H9 (cell line): ENCODE results near the gene TRIM24. TPM values are rescaled to one million over a fixed set of nuclear protein-coding genes. Genes with fewer than 3 reads are reported as not detected.

Experiments
- DNase-seq: peaks from one replicate; pipeline ENCODE4 v3.0.0-alpha.2; 2017
- H2AFZ ChIP-seq: one replicate; pipeline ENCODE4 v1.6.1; 2013; ENCODE audit warnings: mild to moderate bottlenecking, low read length, control low read depth, moderate library complexity
- H2AK5ac ChIP-seq: 2 replicates; pipeline ENCODE4 v1.6.1; 2013; ENCODE audit warnings: low read length, control low read depth, mixed read lengths; ENCODE audit not compliant: insufficient read length
- H2BK120ac ChIP-seq: one replicate; pipeline ENCODE4 v1.6.1; 2013; ENCODE audit warnings: low read depth, mild to moderate bottlenecking, low read length, control low read depth, inconsistent platforms; ENCODE audit not compliant: poor library complexity, severe bottlenecking
- H2BK12ac ChIP-seq: 2 replicates; pipeline ENCODE4 v1.6.1; 2013; ENCODE audit warnings: low read length, control low read depth, mixed read lengths, low read depth; ENCODE audit not compliant: insufficient read length
- H2BK15ac ChIP-seq: 2 replicates; pipeline ENCODE4 v1.6.1; 2013; ENCODE audit warnings: low read depth, low read length, control low read depth
- H2BK20ac ChIP-seq: one replicate; pipeline ENCODE4 v1.6.1; 2013; ENCODE audit warnings: low read depth, mild to moderate bottlenecking, low read length, control low read depth, inconsistent platforms; ENCODE audit not compliant: poor library complexity, severe bottlenecking
- H2BK5ac ChIP-seq: 2 replicates; pipeline ENCODE4 v1.6.1; 2013; ENCODE audit warnings: low read length, control low read depth, mixed read lengths; ENCODE audit not compliant: insufficient read length
- H3K14ac ChIP-seq: 2 replicates; pipeline ENCODE4 v1.6.1; 2013; ENCODE audit warnings: low read length, control low read depth; ENCODE audit not compliant: insufficient read depth
- H3K18ac ChIP-seq: 2 replicates; pipeline ENCODE4 v1.6.1; 2013; ENCODE audit warnings: low read depth, mild to moderate bottlenecking, mixed read lengths, low read length, control low read depth; ENCODE audit not compliant: insufficient read length
- H3K23ac ChIP-seq: 2 replicates; pipeline ENCODE4 v1.6.1; 2013; ENCODE audit warnings: low read length, control low read depth, mixed read lengths, low read depth; ENCODE audit not compliant: insufficient read length
- H3K23me2 ChIP-seq: 2 replicates; pipeline ENCODE4 v1.6.1; 2013; ENCODE audit warnings: low read depth, mild to moderate bottlenecking, mixed read lengths, low read length, control low read depth; ENCODE audit not compliant: insufficient read length, poor library complexity, severe bottlenecking
- H3K27ac ChIP-seq: 2 replicates; pipeline ENCODE4 v1.5.1; 2013; ENCODE audit warnings: low read length, control low read depth, mixed read lengths, low read depth; ENCODE audit not compliant: insufficient read length
- H3K27me3 ChIP-seq: 2 replicates; pipeline ENCODE4 v1.6.1; 2013; ENCODE audit warnings: low read length, control low read depth, inconsistent platforms; ENCODE audit not compliant: insufficient read depth
- H3K4ac ChIP-seq: 2 replicates; pipeline ENCODE4 v1.6.1; 2013; ENCODE audit warnings: low read depth, mild to moderate bottlenecking, control low read depth, inconsistent platforms, low read length, moderate library complexity
- H3K4me1 ChIP-seq: 2 replicates; pipeline ENCODE4 v1.6.1; 2013; ENCODE audit warnings: low read length, control low read depth, inconsistent platforms; ENCODE audit not compliant: insufficient read depth
- H3K4me2 ChIP-seq: 2 replicates; pipeline ENCODE4 v1.6.1; 2013; ENCODE audit warnings: low read length, control low read depth, mixed read lengths; ENCODE audit not compliant: insufficient read length, insufficient read depth
- H3K56ac ChIP-seq: 2 replicates; pipeline ENCODE4 v1.6.1; 2013; ENCODE audit warnings: low read depth, mild to moderate bottlenecking, mixed read lengths, low read length, control low read depth; ENCODE audit not compliant: insufficient read length
- H3K79me1 ChIP-seq: 2 replicates; pipeline ENCODE4 v1.6.1; 2013; ENCODE audit warnings: low read depth, mild to moderate bottlenecking, moderate library complexity, low read length, control low read depth, inconsistent platforms; ENCODE audit not compliant: insufficient read depth, poor library complexity, severe bottlenecking
- H3K79me2 ChIP-seq: 2 replicates; pipeline ENCODE4 v1.6.1; 2013; ENCODE audit warnings: low read length, control low read depth, inconsistent platforms; ENCODE audit not compliant: insufficient read depth
- H3K9ac ChIP-seq: 2 replicates; pipeline ENCODE4 v1.6.1; 2013; ENCODE audit warnings: low read length, control low read depth, mixed read lengths; ENCODE audit not compliant: insufficient read length; ENCODE audit errors: extremely low read depth
- H3K9me3 ChIP-seq: one replicate; pipeline ENCODE4 v1.6.1; 2013; ENCODE audit warnings: low read depth, low read length, inconsistent platforms; ENCODE audit not compliant: control insufficient read depth
- H3T11ph ChIP-seq: one replicate; pipeline ENCODE4 v1.6.1; 2013; ENCODE audit warnings: mild to moderate bottlenecking, low read length, control low read depth, inconsistent platforms
- H4K20me1 ChIP-seq: one replicate; pipeline ENCODE4 v1.6.1; 2013; ENCODE audit not compliant: control insufficient read depth, insufficient read length, insufficient read depth
- H4K5ac ChIP-seq: 2 replicates; pipeline ENCODE4 v1.6.1; 2013; ENCODE audit warnings: low read depth, mild to moderate bottlenecking, mixed read lengths, low read length, control low read depth; ENCODE audit not compliant: insufficient read length
- H4K8ac ChIP-seq: replicated peaks from 2 replicates; pipeline ENCODE4 v1.6.1; 2013; ENCODE audit warnings: low read length, control low read depth, mixed read lengths, low read depth; ENCODE audit not compliant: insufficient read length
- H4K91ac ChIP-seq: 2 replicates; pipeline ENCODE4 v1.6.1; 2013; ENCODE audit warnings: low read depth, mild to moderate bottlenecking, moderate library complexity, mixed read lengths, low read length, control low read depth; ENCODE audit not compliant: insufficient read length
- H3K27ac Mint-ChIP-seq, 3 experiments: 2 replicates in 2 of 3; 3 replicates in 1 of 3; pipeline ENCODE4 v1.8.0; 2020 to 2021; ENCODE audit warnings: mixed read lengths in 3 of 3, mild to moderate bottlenecking in 1 of 3, moderate library complexity in 1 of 3
- H3K27me3 Mint-ChIP-seq: 2 replicates; pipeline ENCODE4 v1.8.0; 2021; ENCODE audit warnings: low read depth, mild to moderate bottlenecking, moderate library complexity, mixed read lengths
- H3K36me3 Mint-ChIP-seq, 3 experiments: 2 replicates in 2 of 3; 3 replicates in 1 of 3; pipeline ENCODE4 v1.8.0; 2020 to 2021; ENCODE audit warnings: low read depth in 3 of 3, mixed read lengths in 3 of 3; ENCODE audit not compliant: insufficient read depth in 1 of 3
- H3K4me1 Mint-ChIP-seq, 2 experiments: 2 replicates each; pipeline ENCODE4 v1.8.0; 2020; ENCODE audit warnings: mixed read lengths in 2 of 2
- H3K4me3 Mint-ChIP-seq, 2 experiments: 2 replicates in 1 of 2; 3 replicates in 1 of 2; pipeline ENCODE4 v1.8.0; 2020 to 2021; ENCODE audit warnings: mild to moderate bottlenecking in 2 of 2, mixed read lengths in 2 of 2, moderate library complexity in 1 of 2
- H3K9me3 Mint-ChIP-seq, 2 experiments: 2 replicates in 1 of 2; 3 replicates in 1 of 2; pipeline ENCODE4 v1.8.0; 2020; ENCODE audit warnings: mild to moderate bottlenecking in 2 of 2, mixed read lengths in 2 of 2, moderate library complexity in 1 of 2
- WGBS: extraction: QIAGEN DNeasy Blood & Tissue Kit; methylation state at CpG from one replicate; pipeline ENCODE4 v1.1.7; 2013; ENCODE audit warnings: missing lambda C conversion rate, low lambda C conversion rate, mixed read lengths; ENCODE audit not compliant: insufficient read length; ENCODE audit errors: extremely low coverage; 5-methylcytosine and 5-hydroxymethylcytosine counted together
- total RNA-seq: library from RNA; stranded (reverse); gene quantifications from 2 replicates; pipeline ENCODE4 v1.2.1, GENCODE V29; 2021
- TF ChIP-seq, protein P1 (sequence below): fragments of 200-600 bp; sonication (generic); conservative IDR thresholded peaks from 3 replicates; pipeline ENCODE4 v1.8.0; 2021; ENCODE audit warnings: antibody characterized with exemption, mild to moderate bottlenecking

The TRIM24 gene
- total RNA-seq, 1 experiment from 2014 or later = 260 TPM

DNA sequence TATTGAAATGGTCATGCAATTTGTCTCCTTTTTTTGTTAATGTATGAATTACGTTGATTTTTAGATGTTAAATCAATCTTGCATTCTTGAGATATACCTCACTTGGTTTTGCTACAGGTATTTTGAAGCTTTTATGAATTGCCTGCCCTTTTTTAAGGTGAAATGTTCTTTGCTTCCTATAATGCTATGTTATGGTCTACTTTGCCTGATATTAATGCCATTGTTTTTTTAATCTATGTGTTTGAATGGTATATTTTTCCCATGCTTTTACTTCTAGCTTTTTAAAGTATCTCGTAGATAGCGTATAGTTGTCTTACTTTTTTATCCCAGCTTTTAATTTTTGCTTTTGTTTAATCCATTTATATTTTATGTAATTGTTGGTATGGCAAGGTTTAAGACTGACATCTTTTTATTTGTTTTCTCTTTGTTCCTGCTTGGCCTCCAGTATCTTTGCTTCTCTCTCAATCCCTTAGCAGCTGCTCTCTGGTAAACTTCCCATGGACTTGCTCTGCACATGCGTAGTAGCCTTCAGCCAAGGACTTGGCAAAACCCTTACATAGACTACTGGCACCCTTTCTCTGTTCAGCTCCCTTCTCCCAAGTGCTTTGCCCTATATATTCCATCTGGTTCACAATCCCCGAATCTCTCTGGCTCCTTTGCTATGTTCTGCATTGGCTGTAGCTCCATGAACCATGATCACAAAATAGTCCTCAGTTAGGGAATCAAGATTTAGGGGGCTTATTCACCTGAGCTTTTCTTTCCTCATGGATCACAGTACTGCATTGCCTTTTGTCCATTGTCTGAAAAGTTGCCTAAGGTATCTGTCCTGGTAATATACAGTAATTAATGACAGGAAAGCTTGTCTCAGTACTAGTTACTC, 8.4 kb downstream of the TRIM24 start:
- Histone ChIP-seq H3K4me2 (no peak overlapping the region), H2BK20ac (no peak overlapping the region), H3T11ph (no peak overlapping the region), H3K18ac (no peak overlapping the region), H4K8ac (no peak overlapping the region), H2BK5ac (no peak overlapping the region), H3K56ac (no peak overlapping the region), H2AK5ac (no peak overlapping the region), H3K4ac (no peak overlapping the region), H2BK15ac (no peak overlapping the region), H2BK12ac (no peak overlapping the region), H3K4me1 (peaks cover 2% of the 10 kb centered on the region), H3K23me2 (no peaks in the 10 kb centered on the region), H3K23ac (no peak overlapping the region), H4K91ac (no peak overlapping the region), H3K14ac (no peak overlapping the region), H3K27me3 (no peaks in the 10 kb centered on the region), H3K9ac (no peak overlapping the region), H2BK120ac (no peak overlapping the region), H3K79me1 (no peaks in the 10 kb centered on the region), H4K20me1 (no peaks in the 10 kb centered on the region), H3K79me2 (peaks cover 68% of the 10 kb centered on the region), H3K9me3 (no peaks in the 10 kb centered on the region), H2AFZ (no peak overlapping the region), H3K27ac (no peak overlapping the region), H4K5ac (no peak overlapping the region)
- no peak for DNase-seq
- Mint-ChIP-seq H3K4me1 (peaks cover 64 to 70% of the 10 kb centered on the region in 2 experiments), H3K36me3 (peaks cover 30 to 79% (median 76%) of the 10 kb centered on the region in 3 experiments), H3K27ac (peak overlapping the region in 2 of 3 experiments; percentile 1 to 84; a peak in 2 of 7 replicates), H3K9me3 (no peaks in the 10 kb centered on the region), H3K27me3 (no peaks in the 10 kb centered on the region), H3K4me3 (peak overlapping the region in 1 of 2 experiments; percentile 30; a peak in 1 of 5 replicates)
- WGBS = no CpG with 5 or more reads among the region's 5 CpGs
- TF ChIP-seq, protein P1, sequence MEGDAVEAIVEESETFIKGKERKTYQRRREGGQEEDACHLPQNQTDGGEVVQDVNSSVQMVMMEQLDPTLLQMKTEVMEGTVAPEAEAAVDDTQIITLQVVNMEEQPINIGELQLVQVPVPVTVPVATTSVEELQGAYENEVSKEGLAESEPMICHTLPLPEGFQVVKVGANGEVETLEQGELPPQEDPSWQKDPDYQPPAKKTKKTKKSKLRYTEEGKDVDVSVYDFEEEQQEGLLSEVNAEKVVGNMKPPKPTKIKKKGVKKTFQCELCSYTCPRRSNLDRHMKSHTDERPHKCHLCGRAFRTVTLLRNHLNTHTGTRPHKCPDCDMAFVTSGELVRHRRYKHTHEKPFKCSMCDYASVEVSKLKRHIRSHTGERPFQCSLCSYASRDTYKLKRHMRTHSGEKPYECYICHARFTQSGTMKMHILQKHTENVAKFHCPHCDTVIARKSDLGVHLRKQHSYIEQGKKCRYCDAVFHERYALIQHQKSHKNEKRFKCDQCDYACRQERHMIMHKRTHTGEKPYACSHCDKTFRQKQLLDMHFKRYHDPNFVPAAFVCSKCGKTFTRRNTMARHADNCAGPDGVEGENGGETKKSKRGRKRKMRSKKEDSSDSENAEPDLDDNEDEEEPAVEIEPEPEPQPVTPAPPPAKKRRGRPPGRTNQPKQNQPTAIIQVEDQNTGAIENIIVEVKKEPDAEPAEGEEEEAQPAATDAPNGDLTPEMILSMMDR = no peak
